Measurements from ENCODE around the gene PIGN.

DNA sequence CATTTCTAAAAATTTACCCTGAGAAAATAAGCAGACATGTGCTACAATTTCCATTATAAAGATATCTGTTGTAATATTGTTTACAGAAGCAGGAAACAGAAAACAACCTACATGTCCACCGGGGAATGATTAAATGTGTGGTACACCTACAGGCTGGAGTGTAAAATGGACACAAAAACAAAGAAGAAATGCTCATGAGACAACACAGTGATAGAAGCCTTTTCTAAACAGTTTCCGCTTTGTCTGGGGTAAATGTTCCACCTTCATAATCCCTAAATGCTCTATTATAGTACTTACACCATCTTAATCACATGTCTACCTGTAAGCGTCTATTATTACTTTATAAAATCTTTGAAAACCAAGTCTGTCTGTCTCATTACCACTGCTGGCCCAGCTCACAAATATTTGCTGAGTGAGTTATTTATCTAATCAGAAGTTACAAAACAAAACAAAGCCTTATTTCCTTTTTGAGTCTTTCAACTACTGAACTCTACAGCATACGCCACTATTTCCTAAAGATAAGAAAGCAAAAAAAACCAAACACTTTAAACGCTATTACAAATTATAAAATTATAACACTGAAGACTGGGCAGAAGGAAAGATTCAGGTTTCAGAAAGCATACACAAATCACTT, 95.3 kb downstream of the PIGN start:
- no peak for TF ChIP-seq ZNF384 (IDR thresholded peaks at IDR 0.05)
- no peak for TF ChIP-seq FOXM1 (IDR thresholded peaks at IDR 0.05; ENCODE audit: borderline replicate concordance)
- TF ChIP-seq LEF1 (IDR thresholded peaks at IDR 0.05; ENCODE audit: borderline replicate concordance), result no peak
- no peak for TF ChIP-seq L3MBTL2 (conservative IDR thresholded peaks at IDR 0.05)
- TF ChIP-seq CTBP1 (IDR thresholded peaks at IDR 0.05; ENCODE audit: borderline replicate concordance), result no peak
- TF ChIP-seq BHLHE40 (IDR thresholded peaks at IDR 0.05; ENCODE audit: borderline replicate concordance), result no peak
